K562 (cell line): Measurements from ENCODE around the gene C11orf86. TPM values are rescaled to one million over a fixed set of nuclear protein-coding genes. Genes with fewer than 3 reads are reported as not detected.

Experiments
- ERF ChIP-seq: fragments of 450-650 bp; formaldehyde crosslinking; IDR thresholded peaks from 2 replicates; pipeline ENCODE4 v1.4.0; 2020; ENCODE audit warnings: mild to moderate bottlenecking, mixed read lengths
- GATA2 ChIP-seq: sonication (generic); formaldehyde crosslinking; IDR thresholded peaks from 2 replicates; pipeline ENCODE4 v1.4.0; 2020; ENCODE audit warnings: mild to moderate bottlenecking, missing genetic modification reagents
- HEY1 ChIP-seq: fragments of 250-450 bp; sonication (Bioruptor Pico); IDR thresholded peaks from 2 replicates; pipeline ENCODE4 v1.5.0; 2020; ENCODE audit warnings: mild to moderate bottlenecking, moderate library complexity, borderline replicate concordance
- RBM15 ChIP-seq: fragments of 200-400 bp; formaldehyde crosslinking; IDR thresholded peaks from 2 replicates; pipeline ENCODE4 v1.6.1; 2018; ENCODE audit warnings: mild to moderate bottlenecking, low read length, moderate library complexity; ENCODE audit not compliant: insufficient read depth
- SMARCA4 ChIP-seq: fragments of 450-650 bp; IDR thresholded peaks from 2 replicates; pipeline ENCODE4 v1.6.1; 2016
- SP1 ChIP-seq: sonication (generic); formaldehyde crosslinking; IDR thresholded peaks from 2 replicates; pipeline ENCODE4 v1.8.1; 2022; ENCODE audit warnings: mild to moderate bottlenecking, missing genetic modification reagents
- polyA plus RNA-seq, 8 experiments: library from polyadenylated mRNA; depleted of rRNA in 4 of 8; stranded (reverse) in 5 of 8; unstranded in 3 of 8; fragments of >200 nt; fragmentation: Nextera tagmentation in 2 of 8; fragmentation: Illumina TruSeq in 1 of 8; extraction: Ambion mirVana in 2 of 8; extraction: Trizol in 1 of 8; gene quantifications; 2 replicates each; pipeline versions ENCODE4 v1.2.1 to v1.2.3, GENCODE V29; 2011 to 2014; ENCODE audit warnings: inconsistent platforms in 1 of 8, missing spikeins in 1 of 8
- total RNA-seq, 7 experiments: library from RNA; depleted of rRNA in 6 of 7; stranded (reverse); fragments of >200 nt in 6 of 7; fragmentation: Illumina TruSeq in 2 of 7; extraction: Trizol in 2 of 7; gene quantifications; 2 replicates each; pipeline versions ENCODE4 v1.2.1 to v1.2.3, GENCODE V29; 2011 to 2021; ENCODE audit warnings: low replicate concordance in 1 of 7
- TF ChIP-seq, protein P1 (sequence below): IDR thresholded peaks from 3 replicates; pipeline ENCODE4 v1.6.1; 2011; ENCODE audit warnings: borderline replicate concordance, mild to moderate bottlenecking; ENCODE audit not compliant: insufficient read length, insufficient read depth
- TF ChIP-seq, protein P2 (sequence below): IDR thresholded peaks from 2 replicates; pipeline ENCODE4 v1.6.1; 2011; ENCODE audit warnings: borderline replicate concordance, low read depth, mild to moderate bottlenecking, moderate library complexity, low read length; ENCODE audit not compliant: insufficient read depth, poor library complexity, severe bottlenecking
- TF ChIP-seq, protein P3 (sequence below), 2 experiments: fragments of 450-650 bp in 1 of 2; sonication (generic) in 1 of 2; formaldehyde crosslinking in 1 of 2; IDR thresholded peaks; 2 replicates each; pipeline versions ENCODE4 v1.7.1 to v1.9.0; 2016 to 2022; ENCODE audit warnings: inconsistent platforms in 1 of 2, mild to moderate bottlenecking in 1 of 2, missing genetic modification reagents in 1 of 2

The C11orf86 gene
- total and polyA plus RNA-seq, 9 of the 15 experiments (the other 6 are each of a cell fraction or from before 2014, with no cell fraction given) = not detected

DNA sequence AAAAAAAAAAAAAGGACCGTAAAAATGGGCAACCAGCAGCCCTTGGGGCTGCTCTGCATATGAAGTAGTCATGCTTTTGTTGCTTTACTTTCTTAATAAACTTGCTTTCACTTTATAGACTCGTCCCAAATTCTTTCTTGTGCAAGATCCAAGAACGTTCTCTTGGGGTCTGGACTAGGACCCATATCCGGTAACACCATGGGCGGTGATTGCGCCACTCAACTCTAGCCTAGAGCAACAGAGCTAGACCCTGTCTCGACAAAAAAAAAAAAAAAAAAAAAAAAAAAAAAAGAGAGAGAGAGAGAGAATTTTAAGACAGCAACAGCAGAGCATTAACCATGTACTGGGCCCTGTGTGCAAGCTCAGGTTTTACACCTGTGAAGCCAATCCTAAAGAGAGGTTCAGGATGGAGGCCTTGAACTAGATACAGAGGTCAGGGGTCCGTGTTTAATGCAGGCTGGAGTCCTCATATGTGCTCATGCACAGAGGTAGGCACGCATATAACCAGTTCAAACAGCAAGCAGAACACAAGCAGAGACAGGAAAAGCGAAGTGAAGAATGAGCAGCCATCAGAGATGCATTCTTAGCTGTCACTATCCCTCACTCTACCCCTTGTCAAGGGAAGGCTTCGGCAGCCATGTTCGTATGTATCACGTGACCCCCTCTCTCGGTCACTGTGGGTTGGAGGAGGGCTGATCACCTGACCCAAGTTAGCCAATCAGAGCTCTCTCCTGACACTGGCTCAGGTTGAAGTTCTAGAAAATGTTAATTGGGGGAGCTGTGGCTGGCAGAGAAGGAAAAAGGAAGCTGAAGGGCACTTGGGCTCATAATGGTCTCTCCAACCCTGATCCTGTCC is 31.2 kb downstream of the C11orf86 start (continued):
- TF ChIP-seq, protein P1, sequence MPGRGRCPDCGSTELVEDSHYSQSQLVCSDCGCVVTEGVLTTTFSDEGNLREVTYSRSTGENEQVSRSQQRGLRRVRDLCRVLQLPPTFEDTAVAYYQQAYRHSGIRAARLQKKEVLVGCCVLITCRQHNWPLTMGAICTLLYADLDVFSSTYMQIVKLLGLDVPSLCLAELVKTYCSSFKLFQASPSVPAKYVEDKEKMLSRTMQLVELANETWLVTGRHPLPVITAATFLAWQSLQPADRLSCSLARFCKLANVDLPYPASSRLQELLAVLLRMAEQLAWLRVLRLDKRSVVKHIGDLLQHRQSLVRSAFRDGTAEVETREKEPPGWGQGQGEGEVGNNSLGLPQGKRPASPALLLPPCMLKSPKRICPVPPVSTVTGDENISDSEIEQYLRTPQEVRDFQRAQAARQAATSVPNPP = no peak
- TF ChIP-seq, protein P2, sequence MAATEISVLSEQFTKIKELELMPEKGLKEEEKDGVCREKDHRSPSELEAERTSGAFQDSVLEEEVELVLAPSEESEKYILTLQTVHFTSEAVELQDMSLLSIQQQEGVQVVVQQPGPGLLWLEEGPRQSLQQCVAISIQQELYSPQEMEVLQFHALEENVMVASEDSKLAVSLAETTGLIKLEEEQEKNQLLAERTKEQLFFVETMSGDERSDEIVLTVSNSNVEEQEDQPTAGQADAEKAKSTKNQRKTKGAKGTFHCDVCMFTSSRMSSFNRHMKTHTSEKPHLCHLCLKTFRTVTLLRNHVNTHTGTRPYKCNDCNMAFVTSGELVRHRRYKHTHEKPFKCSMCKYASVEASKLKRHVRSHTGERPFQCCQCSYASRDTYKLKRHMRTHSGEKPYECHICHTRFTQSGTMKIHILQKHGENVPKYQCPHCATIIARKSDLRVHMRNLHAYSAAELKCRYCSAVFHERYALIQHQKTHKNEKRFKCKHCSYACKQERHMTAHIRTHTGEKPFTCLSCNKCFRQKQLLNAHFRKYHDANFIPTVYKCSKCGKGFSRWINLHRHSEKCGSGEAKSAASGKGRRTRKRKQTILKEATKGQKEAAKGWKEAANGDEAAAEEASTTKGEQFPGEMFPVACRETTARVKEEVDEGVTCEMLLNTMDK = no peak
- TF ChIP-seq RBM15 (no peak), GATA2 (CRISPR knock-in tag) (no peak), ERF (CRISPR knock-in tag) (0 out of 2 replicates have a peak, but pooled peaks have one; percentile 31), SMARCA4 (no peak), SP1 (CRISPR knock-in tag) (no peak), HEY1 (CRISPR knock-in tag) (no peak)
- TF ChIP-seq, protein P3, sequence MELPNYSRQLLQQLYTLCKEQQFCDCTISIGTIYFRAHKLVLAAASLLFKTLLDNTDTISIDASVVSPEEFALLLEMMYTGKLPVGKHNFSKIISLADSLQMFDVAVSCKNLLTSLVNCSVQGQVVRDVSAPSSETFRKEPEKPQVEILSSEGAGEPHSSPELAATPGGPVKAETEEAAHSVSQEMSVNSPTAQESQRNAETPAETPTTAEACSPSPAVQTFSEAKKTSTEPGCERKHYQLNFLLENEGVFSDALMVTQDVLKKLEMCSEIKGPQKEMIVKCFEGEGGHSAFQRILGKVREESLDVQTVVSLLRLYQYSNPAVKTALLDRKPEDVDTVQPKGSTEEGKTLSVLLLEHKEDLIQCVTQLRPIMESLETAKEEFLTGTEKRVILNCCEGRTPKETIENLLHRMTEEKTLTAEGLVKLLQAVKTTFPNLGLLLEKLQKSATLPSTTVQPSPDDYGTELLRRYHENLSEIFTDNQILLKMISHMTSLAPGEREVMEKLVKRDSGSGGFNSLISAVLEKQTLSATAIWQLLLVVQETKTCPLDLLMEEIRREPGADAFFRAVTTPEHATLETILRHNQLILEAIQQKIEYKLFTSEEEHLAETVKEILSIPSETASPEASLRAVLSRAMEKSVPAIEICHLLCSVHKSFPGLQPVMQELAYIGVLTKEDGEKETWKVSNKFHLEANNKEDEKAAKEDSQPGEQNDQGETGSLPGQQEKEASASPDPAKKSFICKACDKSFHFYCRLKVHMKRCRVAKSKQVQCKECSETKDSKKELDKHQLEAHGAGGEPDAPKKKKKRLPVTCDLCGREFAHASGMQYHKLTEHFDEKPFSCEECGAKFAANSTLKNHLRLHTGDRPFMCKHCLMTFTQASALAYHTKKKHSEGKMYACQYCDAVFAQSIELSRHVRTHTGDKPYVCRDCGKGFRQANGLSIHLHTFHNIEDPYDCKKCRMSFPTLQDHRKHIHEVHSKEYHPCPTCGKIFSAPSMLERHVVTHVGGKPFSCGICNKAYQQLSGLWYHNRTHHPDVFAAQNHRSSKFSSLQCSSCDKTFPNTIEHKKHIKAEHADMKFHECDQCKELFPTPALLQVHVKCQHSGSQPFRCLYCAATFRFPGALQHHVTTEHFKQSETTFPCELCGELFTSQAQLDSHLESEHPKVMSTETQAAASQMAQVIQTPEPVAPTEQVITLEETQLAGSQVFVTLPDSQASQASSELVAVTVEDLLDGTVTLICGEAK (IDR thresholded peaks at IDR 0.05) = no peak
- TF ChIP-seq, protein P3 (CRISPR knock-in tag; IDR thresholded peaks at IDR 0.05) = no peak
